GM21737 (cell line): ENCODE measurements around the gene NFKBIB.
"Not testable (repeated sequence)": the region's sequence is repeated elsewhere in the genome, so short reads cannot be mapped to it uniquely, and the experiment has no call there.

Experiments used
- ATAC-seq: cut with Tn5 transposase; IDR thresholded peaks from one replicate; pipeline ENCODE4 v1.9.1; 2021; ENCODE audit warnings: mild to moderate bottlenecking, moderate library complexity; ENCODE audit not compliant: unreplicated experiment

The NFKBIB gene

GRCh38 chr19:38922482-38922881, 22.7 kb downstream of the NFKBIB start:
- ATAC-seq = no peak

GRCh38 chr19:38924388-38924787, 24.6 kb downstream of the NFKBIB start:
- no peak for ATAC-seq

- ATAC-seq = no peak
Observed at GRCh38 chr19:38928391-38929001, 28.7 kb downstream of the NFKBIB start.

- ATAC-seq = peak; percentile 69
Observed at GRCh38 chr19:38929929-38930775, 30.4 kb downstream of the NFKBIB start, which contains the start of gene SARS2. TSS of gene SARS2 (minus strand) at chr19:38930763. CDS start at chr19:38930736, 27 bp downstream.

- peak; percentile 91 for ATAC-seq
Observed at GRCh38 chr19:38930776-38931520, 31.2 kb downstream of the NFKBIB start, which contains the start of gene MRPS12. TSS of gene MRPS12 (plus strand) at chr19:38930944. CDS start at chr19:38931295, 351 bp downstream.

GRCh38 chr19:38931521-38931793, 31.7 kb downstream of the NFKBIB start:
- no peak for ATAC-seq

- no peak for ATAC-seq
Observed at GRCh38 chr19:38932425-38933179, 32.8 kb downstream of the NFKBIB start.

- ATAC-seq = no peak
Observed at GRCh38 chr19:38933544-38933943, 33.8 kb downstream of the NFKBIB start.

- ATAC-seq = no peak
Observed at GRCh38 chr19:38939957-38940356, 40.2 kb downstream of the NFKBIB start.

- not testable (repeated sequence) for ATAC-seq
Observed at GRCh38 chr19:38941466-38941865, 41.7 kb downstream of the NFKBIB start.

GRCh38 chr19:38941979-38942378, 42.2 kb downstream of the NFKBIB start:
- ATAC-seq = no peak

GRCh38 chr19:38942471-38943181, 42.9 kb downstream of the NFKBIB start:
- no peak for ATAC-seq

- ATAC-seq = no peak
Observed at GRCh38 chr19:38944981-38945506, 45.3 kb downstream of the NFKBIB start.

GRCh38 chr19:38945562-38946228, 45.9 kb downstream of the NFKBIB start:
- no peak for ATAC-seq

- ATAC-seq = no peak
Observed at GRCh38 chr19:38946229-38947010, 46.7 kb downstream of the NFKBIB start.

- ATAC-seq = no peak
Observed at GRCh38 chr19:38949580-38950367, 50.0 kb downstream of the NFKBIB start.

- no peak for ATAC-seq
Observed at GRCh38 chr19:38951187-38951586, 51.4 kb downstream of the NFKBIB start.
